Heart right ventricle (tissue), 16 donors: ENCODE data around the gene ROPN1L. TPM values are rescaled to one million over a fixed set of nuclear protein-coding genes. Genes with fewer than 3 reads are reported as not detected.
A peak's percentile ranks its signal among the peaks of the same experiment; 100 is the strongest.

ENCODE experiments used
- ATAC-seq, 8 donors: fragments of 200-7000 bp; cut with Tn5 transposase; one replicate each; pipeline ENCODE4 v1.9.1; 2020; ENCODE audit warnings: mild to moderate bottlenecking in 8 of 8, moderate library complexity in 8 of 8, moderate number of reproducible peaks in 1 of 8
- DNase-seq, 2 donors: peaks; one replicate each; pipeline ENCODE4 v3.0.0-alpha.2; 2020
- H3K27ac ChIP-seq, 10 donors: fragments of 200-600 bp; sonication (generic) in 2 of 10; one replicate each; pipeline versions ENCODE4 v1.5.0 to v1.8.0; 2020 to 2022; ENCODE audit warnings: mild to moderate bottlenecking in 3 of 10
- H3K27me3 ChIP-seq, 7 donors: fragments of 200-600 bp; one replicate each; pipeline ENCODE4 v1.8.0; 2021 to 2022; ENCODE audit warnings: mild to moderate bottlenecking in 2 of 7
- H3K36me3 ChIP-seq, 9 donors: fragments of 200-600 bp; sonication (generic) in 1 of 9; one replicate each; pipeline versions ENCODE4 v1.5.0 to v1.8.0; 2020 to 2022; ENCODE audit warnings: mild to moderate bottlenecking in 2 of 9
- H3K4me1 ChIP-seq, 9 donors: fragments of 200-600 bp; sonication (generic) in 1 of 9; one replicate each; pipeline versions ENCODE4 v1.5.0 to v1.8.0; 2020 to 2022; ENCODE audit warnings: mild to moderate bottlenecking in 4 of 9
- H3K4me3 ChIP-seq, 10 donors: fragments of 200-600 bp; sonication (generic) in 2 of 10; one replicate each; pipeline versions ENCODE4 v1.5.0 to v1.8.0; 2020 to 2022; ENCODE audit warnings: mild to moderate bottlenecking in 7 of 10, moderate library complexity in 2 of 10
- H3K9me3 ChIP-seq, 11 donors: fragments of 200-600 bp in 10 of 11; sonication (generic) in 2 of 11; one replicate each; pipeline versions ENCODE4 v1.5.0 to v1.8.0; 2013 to 2022; ENCODE audit warnings: mild to moderate bottlenecking in 2 of 11, control low read depth in 1 of 11, moderate library complexity in 1 of 11
- CTCF ChIP-seq, 9 donors: fragments of 200-600 bp; sonication (generic) in 2 of 9; IDR thresholded peaks; one replicate each; pipeline versions ENCODE4 v1.5.0 to v1.8.0; 2021 to 2022; ENCODE audit warnings: antibody characterized with exemption in 9 of 9, mild to moderate bottlenecking in 5 of 9, moderate library complexity in 1 of 9
- WGBS, 2 donors: extraction: QIAGEN DNeasy Blood & Tissue Kit; methylation state at CpG; one replicate each; pipeline ENCODE4 v1.1.7; 2013; ENCODE audit warnings: inconsistent platforms in 1 of 2; 5-methylcytosine and 5-hydroxymethylcytosine counted together
- intact Hi-C, 10 donors: fragments of 100-400 bp; cut with DNase I; formaldehyde crosslinking; loops; one replicate each; pipeline versions ENCODE4 v1.11.1 to v1.14.2; 2022
- polyA plus RNA-seq, 2 donors: library from polyadenylated mRNA; stranded (reverse); fragments of 200-250 nt; gene quantifications; one replicate each; pipeline ENCODE4 v1.2.3, GENCODE V29; 2013
- total RNA-seq, 10 donors: library from RNA; stranded (reverse); fragmentation: NEBNext Ultra II Directional in 3 of 10; extraction: Animal tissue kit (Norgen Biotek cat#: 25700) in 3 of 10; gene quantifications; one replicate each; pipeline versions ENCODE4 v1.2.1 to v1.2.4, GENCODE V29; 2021 to 2023
- donor health status: Arrhythmogenic right ventricular cardiomyopathy.
- donor health status: ischemic (EF 13 %, LVEDD 7.1; RV severe dilation, severe dysfunction).
- donor health status: healthy with polysubstance abuse.
- donor health status: DM: no; HTN: yes; CAD: no.
- donor health status: DM: no; HTN: no; CAD: no.
- donor health status: ischemic (EF 25% LVEDD 6.9; RV normal size, moderate dysfunction).
- donor health status: ischemic (EF 25% LVEDD 5.7; RV mildly dilated, moderate dysfunction).
- donor health status: healthy.
- donor health status: DM: yes; HTN: yes; CAD: no.
- donor health status: Ischemic cardiomyopathy.
- donor health status: ischemic (EF 35%, LVEDD 5.7; RV mildly dilated, moderate dysfunction).
- donor health status: nonischemic (EF 11% LVEDD 7.7; RV severe dilation, severe dysfunction).
- donor health status: DM: yes; HTN: yes; CAD: no.
- donor health status: PGD.
- donor health status: ischemic (EF 29% LVEDD 5.4; RV normal size, mild dysfunction).
- donor health status: nonischemic (EF 23%, LVEDD 6.1; RV moderate dilation, normal function).

ROPN1L gene
- total and polyA plus RNA-seq, 12 donors = 0.17 to 0.83 (median 0.31) TPM; not detected in 2

GRCh38 chr5:10453545-10453944 lies 11.9 kb downstream of the ROPN1L start:
- intact Hi-C loops = loop anchor here in 5 of 10 donors (1.0 to 10.0 kb wide), 6 partner anchors 111 to 411 kb away; partner anchors contain the start of gene ANKRD33B (in 1 of the 5)
- H3K27me3 ChIP-seq = no peaks in the 10 kb centered on the region
- no peaks in the 10 kb centered on the region for H3K36me3 ChIP-seq
- no peak overlapping the region for H3K4me3 ChIP-seq
- no peak overlapping the region for H3K27ac ChIP-seq
- TF ChIP-seq CTCF (IDR thresholded peaks at IDR 0.05) = no peak
- ATAC-seq (no peak), DNase-seq (no peak)
- H3K4me1 ChIP-seq = peaks cover 8 to 40% (median 15%) of the 10 kb centered on the region in 9 donors
- no peaks in the 10 kb centered on the region for H3K9me3 ChIP-seq
- 84 to 86% methylated on average over 8 of the region's 8 CpGs for WGBS, 2 donors

- peak overlapping the region in 1 of 10 donors; percentile 10 for H3K27ac ChIP-seq
- 76 to 83% methylated on average over 19 of the region's 19 CpGs for WGBS, 2 donors
- DNase-seq (no peak), ATAC-seq (no peak)
- peaks cover 8 to 31% (median 16%) of the 10 kb centered on the region in 9 donors for H3K4me1 ChIP-seq
- no peaks in the 10 kb centered on the region for H3K27me3 ChIP-seq
- no peaks in the 10 kb centered on the region for H3K36me3 ChIP-seq
- no peak overlapping the region for H3K4me3 ChIP-seq
- no peaks in the 10 kb centered on the region for H3K9me3 ChIP-seq
- intact Hi-C loops = loop anchor here in 6 of 10 donors (2.0 to 10.0 kb wide), 7 partner anchors 110 to 410 kb away; partner anchors contain the start of gene ANKRD33B (in 1 of the 6)
- TF ChIP-seq CTCF (IDR thresholded peaks at IDR 0.05) = no peak
These were observed 13.1 kb downstream of the ROPN1L start for GRCh38 chr5:10454591-10455276.

GRCh38 chr5:10455277-10455670 lies 13.6 kb downstream of the ROPN1L start:
- Histone ChIP-seq H3K36me3 (no peaks in the 10 kb centered on the region), H3K4me1 (peaks cover 8 to 33% (median 21%) of the 10 kb centered on the region in 9 donors), H3K27ac (peak overlapping the region in 1 of 10 donors; percentile 10), H3K9me3 (no peaks in the 10 kb centered on the region), H3K27me3 (no peaks in the 10 kb centered on the region), H3K4me3 (no peak overlapping the region)
- ATAC-seq (peak in 1 of 8 donors; percentile 6), DNase-seq (peak in 1 of 2 donors; percentile 29)
- intact Hi-C loops = loop anchor here in 6 of 10 donors (2.0 to 10.0 kb wide), 6 partner anchors 110 to 410 kb away; partner anchors contain the start of gene ANKRD33B (in 1 of the 6)
- TF ChIP-seq CTCF (IDR thresholded peaks at IDR 0.05) = no peak
- WGBS, 2 donors = 69 to 81% methylated on average over 14 of the region's 14 CpGs

- Histone ChIP-seq H3K27ac (peak overlapping the region in 1 of 10 donors; percentile 12), H3K27me3 (no peaks in the 10 kb centered on the region), H3K4me1 (peaks cover 8 to 40% (median 29%) of the 10 kb centered on the region in 9 donors), H3K4me3 (no peak overlapping the region), H3K36me3 (no peaks in the 10 kb centered on the region), H3K9me3 (no peaks in the 10 kb centered on the region)
- TF ChIP-seq CTCF (IDR thresholded peaks at IDR 0.05) = no peak
- DNase-seq = no peak
- intact Hi-C loops = loop anchor here in 5 of 10 donors (5.0 to 10.0 kb wide), 5 partner anchors 108 to 408 kb away; partner anchors contain the start of gene ANKRD33B (in 1 of the 5)
- no peak for ATAC-seq
- WGBS, 2 donors = 73 to 78% methylated on average over 26 of the region's 26 CpGs
These were observed 15.1 kb downstream of the ROPN1L start for GRCh38 chr5:10456583-10457420.
